Calu3 (cell line): ENCODE measurements around the gene PARD3. TPM values are rescaled to one million over a fixed set of nuclear protein-coding genes. Genes with fewer than 3 reads are reported as not detected.

ENCODE experiments used
- BruUV-seq: library from RNA; stranded (reverse); fragments of 400-500 nt; replicated peaks from 2 replicates; lab custom pipeline; 2021; lab: Mats Ljungman, UMichigan
- CTCF ChIA-PET: fragments of 300-600 bp; sonication (Branson Sonifier 250); formaldehyde crosslinking; loops from one replicate; lab custom pipeline; 2022; ENCODE audit warnings: antibody characterized with exemption; lab: Charles Lee
- DNase-seq: peaks from one replicate; pipeline ENCODE4 v3.0.0; 2022
- H3K27ac Mint-ChIP-seq: one replicate; pipeline ENCODE4 v1.8.0; 2022; ENCODE audit warnings: mixed read lengths; ENCODE audit not compliant: unreplicated experiment
- H3K27me3 Mint-ChIP-seq: one replicate; pipeline ENCODE4 v1.8.0; 2022; ENCODE audit warnings: mixed read lengths; ENCODE audit not compliant: unreplicated experiment
- H3K36me3 Mint-ChIP-seq: one replicate; pipeline ENCODE4 v1.8.0; 2022; ENCODE audit warnings: mild to moderate bottlenecking, moderate library complexity, mixed read lengths; ENCODE audit not compliant: insufficient read depth, unreplicated experiment
- H3K4me1 Mint-ChIP-seq: one replicate; pipeline ENCODE4 v1.8.0; 2022; ENCODE audit warnings: mild to moderate bottlenecking, low read depth, mixed read lengths; ENCODE audit not compliant: unreplicated experiment
- H3K4me3 Mint-ChIP-seq: one replicate; pipeline ENCODE4 v1.8.0; 2022; ENCODE audit warnings: mild to moderate bottlenecking, low read depth, moderate library complexity, mixed read lengths; ENCODE audit not compliant: unreplicated experiment
- H3K9me3 Mint-ChIP-seq: one replicate; pipeline ENCODE4 v1.8.0; 2022; ENCODE audit warnings: low read depth, mixed read lengths; ENCODE audit not compliant: unreplicated experiment
- CTCF ChIP-seq: fragments of 200-600 bp; IDR thresholded peaks from one replicate; pipeline ENCODE4 v1.8.0; 2022; ENCODE audit warnings: antibody characterized with exemption; ENCODE audit not compliant: unreplicated experiment
- intact Hi-C: fragments of 100-400 bp; cut with micrococcal nuclease; formaldehyde crosslinking; loops from one replicate; pipeline ENCODE4 v1.10.0; 2022; ENCODE audit not compliant: unreplicated experiment
- total RNA-seq: library from RNA; stranded (reverse); gene quantifications from 2 replicates; pipeline ENCODE4 v1.2.3, GENCODE V29; 2022

The PARD3 gene
- total RNA-seq, 1 experiment from 2014 or later: 62.4 TPM

- CTCF ChIA-PET: no interaction called here
- BruUV-seq: no TSS peak
- Mint-ChIP-seq H3K9me3 (peaks cover 3% of the 10 kb centered on the region), H3K36me3 (no peaks in the 10 kb centered on the region), H3K27ac (no peak overlapping the region), H3K4me1 (no peaks in the 10 kb centered on the region), H3K27me3 (no peaks in the 10 kb centered on the region), H3K4me3 (no peak overlapping the region)
- intact Hi-C loops: no loop called here
- no peak for DNase-seq
- no peak for TF ChIP-seq CTCF
These were observed 726.8 kb downstream of the PARD3 start for GRCh38 chr10:34088208-34088794.

- H3K4me3 Mint-ChIP-seq: no peak overlapping the region
- no peak for DNase-seq
- intact Hi-C loops: no loop called here
- H3K27me3 Mint-ChIP-seq: no peaks in the 10 kb centered on the region
- H3K4me1 Mint-ChIP-seq: no peaks in the 10 kb centered on the region
- CTCF ChIA-PET: no interaction called here
- BruUV-seq: no TSS peak
- no peaks in the 10 kb centered on the region for H3K36me3 Mint-ChIP-seq
- H3K27ac Mint-ChIP-seq: no peak overlapping the region
- TF ChIP-seq CTCF: no peak
- peaks cover 3% of the 10 kb centered on the region for H3K9me3 Mint-ChIP-seq
These were observed 728.0 kb downstream of the PARD3 start for GRCh38 chr10:34087095-34087418.

- no peak for DNase-seq
- Mint-ChIP-seq H3K9me3 (peaks cover 3% of the 10 kb centered on the region), H3K4me3 (no peak overlapping the region), H3K36me3 (no peaks in the 10 kb centered on the region), H3K4me1 (no peaks in the 10 kb centered on the region), H3K27ac (no peak overlapping the region), H3K27me3 (peaks cover 9% of the 10 kb centered on the region)
- intact Hi-C loops: no loop called here
- CTCF ChIA-PET: no interaction called here
- TF ChIP-seq CTCF: no peak
- BruUV-seq: no TSS peak
These were observed 731.5 kb downstream of the PARD3 start for GRCh38 chr10:34083567-34083966.

- no peak overlapping the region for H3K27ac Mint-ChIP-seq
- no peaks in the 10 kb centered on the region for H3K36me3 Mint-ChIP-seq
- H3K4me3 Mint-ChIP-seq: no peak overlapping the region
- no TSS peak for BruUV-seq
- no peak for DNase-seq
- peaks cover 9% of the 10 kb centered on the region for H3K27me3 Mint-ChIP-seq
- CTCF ChIA-PET: no interaction called here
- intact Hi-C loops: no loop called here
- H3K4me1 Mint-ChIP-seq: no peaks in the 10 kb centered on the region
- peaks cover 3% of the 10 kb centered on the region for H3K9me3 Mint-ChIP-seq
- TF ChIP-seq CTCF: no peak
These were observed 733.1 kb downstream of the PARD3 start for GRCh38 chr10:34081948-34082347.
